Activated naive CD4-positive, alpha-beta T cell treated with anti-CD3 and anti-CD28 coated beads, Interleukin-2, amount 10 ng/mL, durations not matched to agents 7 days and 5 days (primary cell): ENCODE data around the gene BTNL3.

ENCODE experiments used
- CTCF ChIA-PET: fragments of 350-600 bp; sonication (Branson Sonifier 250); formaldehyde crosslinking; loops from one replicate; lab custom pipeline; 2021; ENCODE audit warnings: antibody characterized with exemption; lab: Charles Lee
- DNase-seq: peaks from one replicate; pipeline ENCODE4 v3.0.0-alpha.2; 2020
- H3K27ac Mint-ChIP-seq: one replicate; pipeline ENCODE4 v1.8.0; 2021; ENCODE audit warnings: mild to moderate bottlenecking, moderate library complexity, mixed read lengths
- H3K27me3 Mint-ChIP-seq: one replicate; pipeline ENCODE4 v1.8.0; 2021; ENCODE audit warnings: mild to moderate bottlenecking, mixed read lengths
- H3K36me3 Mint-ChIP-seq: one replicate; pipeline ENCODE4 v1.8.0; 2021; ENCODE audit warnings: mixed read lengths
- H3K4me1 Mint-ChIP-seq: one replicate; pipeline ENCODE4 v1.8.0; 2021; ENCODE audit warnings: mixed read lengths
- H3K4me3 Mint-ChIP-seq: one replicate; pipeline ENCODE4 v1.8.0; 2021; ENCODE audit warnings: mild to moderate bottlenecking, moderate library complexity, mixed read lengths
- H3K9me3 Mint-ChIP-seq: one replicate; pipeline ENCODE4 v1.8.0; 2021; ENCODE audit warnings: mixed read lengths

BTNL3 gene, protein sequence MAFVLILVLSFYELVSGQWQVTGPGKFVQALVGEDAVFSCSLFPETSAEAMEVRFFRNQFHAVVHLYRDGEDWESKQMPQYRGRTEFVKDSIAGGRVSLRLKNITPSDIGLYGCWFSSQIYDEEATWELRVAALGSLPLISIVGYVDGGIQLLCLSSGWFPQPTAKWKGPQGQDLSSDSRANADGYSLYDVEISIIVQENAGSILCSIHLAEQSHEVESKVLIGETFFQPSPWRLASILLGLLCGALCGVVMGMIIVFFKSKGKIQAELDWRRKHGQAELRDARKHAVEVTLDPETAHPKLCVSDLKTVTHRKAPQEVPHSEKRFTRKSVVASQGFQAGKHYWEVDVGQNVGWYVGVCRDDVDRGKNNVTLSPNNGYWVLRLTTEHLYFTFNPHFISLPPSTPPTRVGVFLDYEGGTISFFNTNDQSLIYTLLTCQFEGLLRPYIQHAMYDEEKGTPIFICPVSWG

DNA sequence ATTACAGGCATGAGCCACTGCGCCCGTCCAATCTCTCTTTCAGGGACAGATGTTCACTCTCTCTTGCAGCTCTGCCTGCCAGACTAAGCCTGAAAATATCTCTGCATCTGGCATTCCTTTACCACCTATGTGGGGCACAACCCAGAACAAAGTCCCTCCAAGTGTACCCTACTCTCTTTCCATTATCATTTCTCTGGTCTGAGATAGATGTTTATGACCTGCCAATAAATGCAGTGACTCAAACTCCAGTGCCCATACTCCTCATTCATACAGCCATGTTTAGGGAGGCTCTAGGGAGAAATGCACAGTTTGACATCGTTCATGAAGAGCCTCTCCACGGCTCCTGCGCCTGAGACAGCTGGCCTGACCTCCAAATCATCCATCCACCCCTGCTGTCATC is at the start of gene BTNL3:
BTNL3 (plus strand) TSS at position 255 of the 400 bp plus-strand sequence. CDS start 183 bp downstream, outside the sequence.
- Mint-ChIP-seq H3K4me3 (no peak within 1 kb of the TSS), H3K36me3 (no peaks in the 10 kb centered on the region), H3K9me3 (no peaks in the 10 kb centered on the region), H3K27me3 (peaks cover 17% of the 10 kb centered on the region), H3K27ac (no peak within 1 kb of the TSS), H3K4me1 (no peaks in the 10 kb centered on the region)
- DNase-seq, result no peak
- CTCF ChIA-PET, result no interaction called here

DNA sequence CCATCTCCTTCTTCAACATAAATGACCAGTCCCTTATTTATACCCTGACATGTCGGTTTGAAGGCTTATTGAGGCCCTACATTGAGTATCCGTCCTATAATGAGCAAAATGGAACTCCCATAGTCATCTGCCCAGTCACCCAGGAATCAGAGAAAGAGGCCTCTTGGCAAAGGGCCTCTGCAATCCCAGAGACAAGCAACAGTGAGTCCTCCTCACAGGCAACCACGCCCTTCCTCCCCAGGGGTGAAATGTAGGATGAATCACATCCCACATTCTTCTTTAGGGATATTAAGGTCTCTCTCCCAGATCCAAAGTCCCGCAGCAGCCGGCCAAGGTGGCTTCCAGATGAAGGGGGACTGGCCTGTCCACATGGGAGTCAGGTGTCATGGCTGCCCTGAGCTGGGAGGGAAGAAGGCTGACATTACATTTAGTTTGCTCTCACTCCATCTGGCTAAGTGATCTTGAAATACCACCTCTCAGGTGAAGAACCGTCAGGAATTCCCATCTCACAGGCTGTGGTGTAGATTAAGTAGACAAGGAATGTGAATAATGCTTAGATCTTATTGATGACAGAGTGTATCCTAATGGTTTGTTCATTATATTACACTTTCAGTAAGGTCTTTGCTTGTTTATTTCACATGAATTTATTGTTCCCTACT is 38.2 kb upstream of the BTNL3 start:
- CTCF ChIA-PET, result no interaction called here
- no peaks in the 10 kb centered on the region for H3K36me3 Mint-ChIP-seq
- DNase-seq, result no peak
- no peaks in the 10 kb centered on the region for H3K9me3 Mint-ChIP-seq
- peaks cover 5% of the 10 kb centered on the region for H3K4me1 Mint-ChIP-seq
- no peak overlapping the region for H3K4me3 Mint-ChIP-seq
- no peaks in the 10 kb centered on the region for H3K27me3 Mint-ChIP-seq
- no peak overlapping the region for H3K27ac Mint-ChIP-seq

DNA sequence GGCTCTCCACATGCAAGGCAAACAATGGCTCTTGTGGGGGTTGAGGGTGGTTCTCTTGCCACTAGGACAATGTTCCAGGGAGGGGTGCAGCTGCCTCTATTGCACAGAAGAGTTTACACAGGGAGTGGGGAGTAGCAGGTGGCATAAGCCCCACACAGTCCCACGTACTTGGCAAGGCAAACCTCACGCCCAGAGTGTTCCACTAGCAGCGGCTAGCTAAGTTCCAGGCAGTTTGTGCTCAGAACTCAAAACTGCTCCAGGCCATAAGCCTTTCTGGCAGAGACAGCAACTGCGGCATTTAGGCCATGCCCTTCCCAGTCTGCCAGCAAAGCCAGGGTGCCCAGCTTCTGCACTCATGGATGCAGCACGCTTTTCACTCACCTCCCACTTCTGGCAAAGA is 29.0 kb upstream of the BTNL3 start:
- peaks cover 14% of the 10 kb centered on the region for H3K27me3 Mint-ChIP-seq
- no peaks in the 10 kb centered on the region for H3K36me3 Mint-ChIP-seq
- CTCF ChIA-PET, result no interaction called here
- H3K9me3 Mint-ChIP-seq, result no peaks in the 10 kb centered on the region
- peaks cover 20% of the 10 kb centered on the region for H3K4me1 Mint-ChIP-seq
- no peak overlapping the region for H3K4me3 Mint-ChIP-seq
- DNase-seq, result no peak
- no peak overlapping the region for H3K27ac Mint-ChIP-seq

DNA sequence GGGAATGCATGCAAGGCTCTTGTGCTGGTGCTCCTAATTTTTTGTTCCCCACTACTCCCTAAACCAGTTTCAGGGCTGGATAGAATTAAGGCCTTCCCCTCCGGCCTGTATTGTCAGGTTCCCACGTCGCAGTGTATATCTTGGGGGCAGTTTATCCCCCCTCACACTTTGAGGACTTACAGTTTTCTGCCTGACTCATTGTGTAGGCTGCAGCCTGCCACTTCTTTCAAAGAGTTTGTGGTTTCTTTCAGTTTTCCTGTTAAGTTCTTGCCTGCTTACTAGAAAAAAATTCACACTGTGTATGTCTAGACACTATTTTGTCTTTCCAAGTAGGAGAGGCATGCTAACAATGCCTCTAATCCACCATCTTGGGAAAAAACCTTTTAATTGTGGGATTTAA is 28.4 kb upstream of the BTNL3 start:
- CTCF ChIA-PET, result no interaction called here
- no peak overlapping the region for H3K4me3 Mint-ChIP-seq
- no peak overlapping the region for H3K27ac Mint-ChIP-seq
- peaks cover 14% of the 10 kb centered on the region for H3K27me3 Mint-ChIP-seq
- H3K9me3 Mint-ChIP-seq, result no peaks in the 10 kb centered on the region
- no peaks in the 10 kb centered on the region for H3K36me3 Mint-ChIP-seq
- peaks cover 18% of the 10 kb centered on the region for H3K4me1 Mint-ChIP-seq
- DNase-seq, result no peak

DNA sequence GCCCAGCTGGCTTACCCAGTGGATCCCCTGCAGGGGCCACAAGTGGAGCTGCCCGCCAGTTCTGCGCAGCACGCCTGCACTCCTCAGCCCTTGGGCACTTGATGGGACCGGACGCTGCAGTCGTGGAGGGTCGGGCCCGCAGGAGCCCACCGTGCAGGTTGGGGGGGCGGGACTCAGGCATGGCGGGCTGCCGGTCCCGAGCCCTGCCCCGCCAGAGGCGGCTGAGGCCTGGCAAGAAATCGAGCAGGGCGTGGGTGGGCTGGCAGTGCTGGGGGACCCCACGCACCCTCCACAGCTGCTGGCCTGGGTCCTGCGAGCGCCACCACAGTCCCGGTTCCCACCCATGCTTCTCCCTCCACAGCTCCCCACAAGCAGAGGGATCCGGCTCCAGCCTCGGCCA is 19.2 kb upstream of the BTNL3 start:
- no peak overlapping the region for H3K4me3 Mint-ChIP-seq
- CTCF ChIA-PET, result no interaction called here
- H3K27ac Mint-ChIP-seq, result no peak overlapping the region
- no peaks in the 10 kb centered on the region for H3K36me3 Mint-ChIP-seq
- peaks cover 1% of the 10 kb centered on the region for H3K9me3 Mint-ChIP-seq
- no peaks in the 10 kb centered on the region for H3K27me3 Mint-ChIP-seq
- DNase-seq, result no peak
- no peaks in the 10 kb centered on the region for H3K4me1 Mint-ChIP-seq

DNA sequence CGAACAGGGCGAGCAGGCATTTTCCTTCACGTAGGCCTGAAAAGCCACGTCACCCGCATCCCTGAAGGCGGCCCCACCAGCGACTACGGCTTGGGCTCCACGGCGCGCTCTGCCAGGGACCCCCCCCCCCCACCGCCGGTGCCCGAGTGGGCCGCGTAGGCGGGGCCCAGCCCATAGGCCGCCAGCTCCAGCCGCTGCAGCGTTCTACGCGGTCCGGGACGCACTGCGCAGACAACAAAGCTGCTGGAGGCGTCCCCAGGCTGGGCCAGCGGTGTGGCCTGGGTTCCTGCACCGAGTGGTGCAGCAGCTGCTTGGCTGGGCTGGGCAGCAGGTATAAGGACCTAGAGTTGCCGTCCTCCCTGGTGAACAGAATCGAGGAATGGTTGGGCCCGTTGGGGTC is 18.3 kb upstream of the BTNL3 start:
- no peak overlapping the region for H3K4me3 Mint-ChIP-seq
- H3K27me3 Mint-ChIP-seq, result no peaks in the 10 kb centered on the region
- H3K27ac Mint-ChIP-seq, result no peak overlapping the region
- DNase-seq, result no peak
- H3K4me1 Mint-ChIP-seq, result no peaks in the 10 kb centered on the region
- peaks cover 1% of the 10 kb centered on the region for H3K9me3 Mint-ChIP-seq
- no peaks in the 10 kb centered on the region for H3K36me3 Mint-ChIP-seq
- CTCF ChIA-PET, result no interaction called here

DNA sequence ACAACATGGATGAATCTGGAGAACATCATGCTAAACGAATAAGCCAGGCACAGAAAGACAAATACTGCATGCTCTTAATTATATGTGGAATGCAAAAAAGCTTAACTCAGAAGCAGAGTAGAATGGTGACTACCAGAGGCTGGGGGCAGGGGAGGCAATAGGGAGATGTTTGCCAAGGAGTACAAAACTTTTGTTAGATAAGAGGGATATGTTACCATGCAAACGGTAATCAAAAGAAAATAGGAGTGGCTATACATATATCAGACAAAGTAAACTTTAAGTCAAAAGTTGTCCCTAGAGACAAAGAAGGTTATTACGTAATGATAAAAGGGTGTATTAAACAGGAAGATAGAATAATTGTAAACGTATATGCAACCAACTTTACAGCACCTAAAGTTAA is 17.8 kb upstream of the BTNL3 start:
- H3K27ac Mint-ChIP-seq, result no peak overlapping the region
- no peak overlapping the region for H3K4me3 Mint-ChIP-seq
- no peaks in the 10 kb centered on the region for H3K36me3 Mint-ChIP-seq
- H3K9me3 Mint-ChIP-seq, result peaks cover 1% of the 10 kb centered on the region
- H3K27me3 Mint-ChIP-seq, result no peaks in the 10 kb centered on the region
- CTCF ChIA-PET, result no interaction called here
- H3K4me1 Mint-ChIP-seq, result no peaks in the 10 kb centered on the region
- no peak for DNase-seq

DNA sequence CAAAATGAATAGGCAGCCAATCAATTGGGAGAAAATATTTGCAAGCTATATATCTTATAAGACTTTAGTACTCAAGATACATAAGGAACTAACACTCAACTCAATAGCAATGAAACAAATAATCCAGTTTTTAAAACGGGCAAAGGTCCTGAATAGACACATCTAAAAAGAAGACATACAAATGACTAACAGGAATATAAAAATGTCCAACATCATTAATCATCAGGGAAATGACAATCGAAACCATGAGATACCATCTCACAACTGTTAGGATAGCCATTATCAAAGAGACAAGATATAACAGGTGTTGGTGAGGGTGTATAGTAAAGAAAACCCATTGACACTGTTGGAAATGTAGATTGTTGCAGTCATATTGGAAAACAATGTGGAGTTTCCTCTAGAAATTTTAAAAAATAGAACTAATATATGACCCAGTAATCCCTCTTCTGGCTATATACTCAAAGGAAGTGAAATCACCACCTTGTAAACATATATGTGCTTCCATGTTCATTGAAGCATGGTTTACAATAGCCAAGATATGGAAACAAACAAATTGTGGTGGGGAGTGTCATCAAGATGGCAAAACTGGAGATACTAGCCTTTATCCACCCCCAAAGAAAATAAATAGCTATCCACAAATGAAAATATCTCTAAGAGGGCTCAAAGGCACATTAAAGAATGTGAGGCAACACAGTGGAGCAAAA is 13.9 kb upstream of the BTNL3 start:
- DNase-seq, result no peak
- Mint-ChIP-seq H3K4me1 (peaks cover 7% of the 10 kb centered on the region), H3K27ac (no peak overlapping the region), H3K4me3 (no peak overlapping the region), H3K36me3 (no peaks in the 10 kb centered on the region), H3K27me3 (peaks cover 5% of the 10 kb centered on the region), H3K9me3 (peaks cover 1% of the 10 kb centered on the region)
- CTCF ChIA-PET, result no interaction called here

DNA sequence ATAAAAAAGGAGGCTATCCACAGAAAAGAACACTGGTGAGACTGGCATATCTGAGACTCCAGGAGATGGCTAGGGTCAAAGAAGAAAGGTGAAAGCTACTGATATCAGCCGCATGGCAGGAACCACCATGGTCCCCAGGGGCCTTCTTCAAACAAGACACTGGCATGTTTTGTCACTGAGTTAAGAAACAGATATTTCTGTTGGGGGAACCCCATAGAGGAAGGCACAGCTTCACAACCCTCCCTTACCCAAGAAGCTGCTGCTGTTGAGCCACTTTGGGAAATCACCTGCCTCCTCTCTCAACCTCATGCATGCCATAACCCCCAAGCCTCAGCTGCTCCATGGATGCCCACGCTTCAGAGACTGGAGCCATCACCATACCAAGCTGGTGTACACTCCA is 13.3 kb upstream of the BTNL3 start:
- peaks cover 1% of the 10 kb centered on the region for H3K9me3 Mint-ChIP-seq
- no peaks in the 10 kb centered on the region for H3K36me3 Mint-ChIP-seq
- H3K27me3 Mint-ChIP-seq, result peaks cover 5% of the 10 kb centered on the region
- no peak overlapping the region for H3K27ac Mint-ChIP-seq
- CTCF ChIA-PET, result no interaction called here
- DNase-seq, result no peak
- peaks cover 7% of the 10 kb centered on the region for H3K4me1 Mint-ChIP-seq
- H3K4me3 Mint-ChIP-seq, result no peak overlapping the region

DNA sequence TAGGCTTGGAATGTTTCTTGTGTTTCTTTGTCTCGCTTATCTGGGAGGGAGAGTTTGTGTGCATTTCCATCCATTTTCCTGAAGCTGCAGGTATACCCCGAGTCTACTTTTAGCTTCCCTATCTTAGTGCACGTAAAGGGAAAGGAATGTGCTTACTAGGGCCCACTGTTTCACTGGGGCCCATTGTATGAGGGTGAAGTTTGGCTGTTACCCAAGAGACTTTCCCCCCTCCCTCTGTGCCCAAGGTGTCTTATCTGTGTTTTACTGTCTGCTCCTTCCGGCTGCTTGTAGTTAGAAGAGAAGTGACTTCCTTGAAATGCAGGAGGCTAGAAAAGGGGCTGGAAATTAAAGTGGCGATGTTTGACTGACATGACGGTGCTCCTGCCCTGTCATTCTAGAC is 12.1 kb upstream of the BTNL3 start:
- no peaks in the 10 kb centered on the region for H3K36me3 Mint-ChIP-seq
- DNase-seq, result no peak
- H3K4me1 Mint-ChIP-seq, result peaks cover 7% of the 10 kb centered on the region
- CTCF ChIA-PET, result interaction anchor here (1.1 kb wide), 1 partner anchor 505 kb away, joined by 3 read pairs; no protein-coding TSS in a partner anchor
- peaks cover 11% of the 10 kb centered on the region for H3K27me3 Mint-ChIP-seq
- peaks cover 1% of the 10 kb centered on the region for H3K9me3 Mint-ChIP-seq
- no peak overlapping the region for H3K4me3 Mint-ChIP-seq
- H3K27ac Mint-ChIP-seq, result peak overlapping the region; percentile 43

DNA sequence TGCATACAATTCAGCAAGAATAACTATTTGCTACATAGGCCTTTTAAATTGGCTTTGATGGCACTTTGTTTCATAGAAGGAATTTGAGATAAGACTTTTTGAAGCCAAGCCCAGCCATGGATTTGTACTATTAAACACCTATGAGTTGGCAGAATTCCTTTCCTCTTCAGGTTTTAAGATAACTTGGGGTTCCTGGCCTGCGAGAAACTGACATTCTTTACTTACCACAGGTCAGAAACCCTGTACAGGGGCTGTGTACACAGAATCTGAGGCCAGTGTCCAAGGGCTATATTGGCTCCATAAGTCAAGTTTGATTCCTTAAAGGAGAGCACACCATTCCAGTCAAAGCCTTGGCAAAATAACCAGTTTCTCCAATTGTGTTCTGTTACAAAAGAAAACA is 10.8 kb upstream of the BTNL3 start:
- Mint-ChIP-seq H3K4me1 (peaks cover 7% of the 10 kb centered on the region), H3K4me3 (no peak overlapping the region)

DNA sequence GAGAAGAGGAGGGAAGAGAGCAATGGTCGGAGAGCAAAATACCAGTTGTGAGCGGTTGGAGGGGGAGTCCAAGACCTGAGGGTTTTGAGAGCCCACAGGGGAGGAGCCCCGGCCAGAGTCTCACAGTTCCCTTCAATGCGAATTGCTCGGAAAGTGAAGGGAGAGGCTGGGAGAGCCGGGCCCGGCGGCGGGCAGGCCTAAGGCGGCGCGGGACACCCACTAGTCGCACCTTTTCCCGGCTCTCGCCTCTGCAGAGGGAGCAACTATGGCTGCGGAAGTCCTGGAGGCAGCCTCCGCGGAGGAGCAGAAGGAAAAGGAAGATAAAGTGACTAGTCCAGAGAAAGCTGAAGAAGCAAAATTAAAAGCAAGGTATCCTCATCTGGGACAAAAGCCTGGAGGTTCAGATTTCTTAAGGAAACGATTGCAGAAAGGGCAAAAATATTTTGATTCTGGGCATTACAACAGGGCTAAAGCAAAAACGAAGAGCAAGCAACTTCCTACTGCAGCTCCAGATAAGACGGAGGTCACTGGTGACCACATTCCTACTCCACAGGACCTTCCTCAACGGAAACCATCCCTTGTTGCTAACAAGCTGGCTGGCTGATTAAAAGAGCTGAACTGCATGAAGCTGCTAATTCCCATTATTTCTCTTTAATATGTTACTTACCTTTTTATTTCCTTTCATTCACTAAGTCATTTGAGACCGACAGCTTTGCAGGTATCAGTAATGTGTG is 6.5 kb upstream of the BTNL3 start:
- CTCF ChIA-PET, result no interaction called here
- Mint-ChIP-seq H3K27me3 (peaks cover 22% of the 10 kb centered on the region), H3K36me3 (no peaks in the 10 kb centered on the region), H3K9me3 (no peaks in the 10 kb centered on the region), H3K4me1 (no peaks in the 10 kb centered on the region), H3K4me3 (no peak overlapping the region), H3K27ac (no peak overlapping the region)
- no peak for DNase-seq

More for the DNA sequence above, 10.8 kb upstream of the BTNL3 start:
- Mint-ChIP-seq H3K9me3 (peaks cover 1% of the 10 kb centered on the region), H3K36me3 (no peaks in the 10 kb centered on the region), H3K27ac (no peak overlapping the region), H3K27me3 (peaks cover 19% of the 10 kb centered on the region)
- DNase-seq, result no peak
- CTCF ChIA-PET, result interaction anchor here (1.0 kb wide), 1 partner anchor 109 kb away, joined by 3 read pairs; no protein-coding TSS in a partner anchor

DNA sequence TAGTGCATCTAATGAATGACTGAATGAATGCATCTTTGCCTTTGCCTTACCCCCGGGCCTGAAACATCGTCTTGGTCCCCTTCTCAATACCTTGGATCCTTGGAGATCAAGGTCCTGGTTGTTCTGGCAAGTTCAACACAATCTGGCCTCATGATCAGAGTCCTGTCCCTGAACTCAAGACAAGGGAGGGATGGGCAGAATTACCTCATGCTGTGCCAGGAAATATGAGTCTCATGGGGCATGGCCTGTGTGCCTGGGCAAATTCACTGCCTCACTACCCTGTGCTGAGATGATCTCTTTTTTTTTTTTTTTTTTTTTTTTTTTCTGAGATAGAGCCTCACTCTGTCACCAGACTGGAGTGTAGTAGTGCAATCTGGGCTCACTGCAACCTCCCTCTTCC is 630 bp upstream of the BTNL3 start:
- H3K27me3 Mint-ChIP-seq, result peaks cover 17% of the 10 kb centered on the region
- CTCF ChIA-PET, result no interaction called here
- DNase-seq, result no peak
- no peaks in the 10 kb centered on the region for H3K9me3 Mint-ChIP-seq
- H3K4me1 Mint-ChIP-seq, result no peaks in the 10 kb centered on the region
- no peak overlapping the region for H3K4me3 Mint-ChIP-seq
- no peaks in the 10 kb centered on the region for H3K36me3 Mint-ChIP-seq
- no peak overlapping the region for H3K27ac Mint-ChIP-seq
